B cell (primary cell): ENCODE results near the gene STMN1. TPM values are rescaled to one million over a fixed set of nuclear protein-coding genes. Genes with fewer than 3 reads are reported as not detected.

Experiments
- ATAC-seq: fragments of 200-7000 bp; cut with Tn5 transposase; one replicate; pipeline ENCODE4 v1.10.0; 2021; ENCODE audit warnings: low read depth, mild to moderate bottlenecking, moderate number of reproducible peaks, moderate library complexity
- CTCF ChIA-PET: fragments of 350-600 bp; sonication (Branson Sonifier 250); formaldehyde crosslinking; loops from one replicate; lab custom pipeline; 2021; ENCODE audit warnings: antibody characterized with exemption, inconsistent platforms; lab: Charles Lee
- POLR2A ChIA-PET: fragments of 350-600 bp; sonication (Branson Sonifier 250); formaldehyde crosslinking; loops from one replicate; lab custom pipeline; 2021; ENCODE audit warnings: antibody characterized with exemption; lab: Charles Lee
- DNase-seq: peaks from one replicate; pipeline ENCODE4 v3.0.0; 2013
- H2AFZ ChIP-seq: 2 replicates; pipeline ENCODE4 v1.6.1; 2012; ENCODE audit warnings: mild to moderate bottlenecking, low read depth, low read length; ENCODE audit not compliant: insufficient read depth, poor library complexity, severe bottlenecking
- H3K27ac ChIP-seq, 2 donors: 1 replicate in 1 of 2; 2 replicates in 1 of 2; pipeline ENCODE4 v1.5.1; 2012 to 2013; ENCODE audit warnings: low read length in 2 of 2, mild to moderate bottlenecking in 2 of 2, moderate library complexity in 1 of 2
- H3K27me3 ChIP-seq, 4 experiments: fragments of 200-600 bp in 1 of 4; sonication (generic) in 1 of 4; replicated peaks in 1 of 4; 1 replicate in 2 of 4; 2 replicates in 2 of 4; pipeline versions ENCODE4 v1.6.1 to v1.7.0; 2013 to 2016; ENCODE audit warnings: low read length in 3 of 4, mild to moderate bottlenecking in 2 of 4, mixed read lengths in 1 of 4, moderate library complexity in 1 of 4; ENCODE audit not compliant: insufficient read depth in 4 of 4, control insufficient read depth in 3 of 4; ENCODE audit errors: control extremely low read depth in 1 of 4
- H3K36me3 ChIP-seq, 2 experiments: replicated peaks in 1 of 2; 1 replicate in 1 of 2; 2 replicates in 1 of 2; pipeline versions ENCODE4 v1.6.1 to v1.7.1; 2013; ENCODE audit warnings: low read length in 1 of 2; ENCODE audit not compliant: insufficient read depth in 2 of 2, control insufficient read depth in 1 of 2; ENCODE audit errors: control extremely low read depth in 1 of 2, extremely low read depth in 1 of 2
- H3K4me1 ChIP-seq, 2 donors: fragments of 200-600 bp in 1 of 2; sonication (generic) in 1 of 2; 1 replicate in 1 of 2; 2 replicates in 1 of 2; pipeline versions ENCODE4 v1.5.1 to v1.6.1; 2013 to 2017; ENCODE audit warnings: low read length in 2 of 2; ENCODE audit not compliant: control insufficient read depth in 2 of 2, insufficient read depth in 2 of 2
- H3K4me2 ChIP-seq: replicated peaks from 2 replicates; pipeline ENCODE3; 2012; ENCODE audit warnings: mild to moderate bottlenecking, low read depth, low read length; ENCODE audit not compliant: poor library complexity, severe bottlenecking
- H3K4me3 ChIP-seq, 5 experiments: fragments of 200-600 bp in 1 of 5; sonication (generic) in 1 of 5; 1 replicate in 3 of 5; 2 replicates in 2 of 5; pipeline versions ENCODE4 v1.5.1 to v1.7.0; 2011 to 2016; ENCODE audit warnings: low read length in 4 of 5, mild to moderate bottlenecking in 4 of 5, low read depth in 2 of 5, control low read depth in 1 of 5, moderate library complexity in 1 of 5; ENCODE audit not compliant: insufficient read depth in 1 of 5; ENCODE audit errors: control extremely low read depth in 1 of 5, extremely low read depth in 1 of 5
- H3K79me2 ChIP-seq: fragments of 200-600 bp; sonication (generic); one replicate; pipeline ENCODE4 v1.6.0; 2016; ENCODE audit warnings: low read length; ENCODE audit not compliant: control insufficient read depth, insufficient read depth
- H3K9ac ChIP-seq: fragments of 200-600 bp; sonication (generic); 2 replicates; pipeline ENCODE4 v1.6.1; 2017; ENCODE audit warnings: mild to moderate bottlenecking, low read length, moderate library complexity
- H3K9me3 ChIP-seq, 3 donors: one replicate each; pipeline versions ENCODE4 v1.6.1 to v1.7.1; 2013; ENCODE audit warnings: low read length in 2 of 3; ENCODE audit not compliant: control insufficient read depth in 2 of 3, insufficient read depth in 1 of 3; ENCODE audit errors: control extremely low read depth in 1 of 3
- H4K20me1 ChIP-seq: 2 replicates; pipeline ENCODE4 v1.6.0; 2012; ENCODE audit warnings: mild to moderate bottlenecking, low read length; ENCODE audit not compliant: insufficient read depth, control insufficient read depth, poor library complexity, severe bottlenecking
- H3K27ac Mint-ChIP-seq: one replicate; pipeline ENCODE4 v1.8.0; 2021; ENCODE audit warnings: mixed read lengths
- H3K27me3 Mint-ChIP-seq: one replicate; pipeline ENCODE4 v1.8.0; 2021; ENCODE audit warnings: mixed read lengths
- H3K4me1 Mint-ChIP-seq: one replicate; pipeline ENCODE4 v1.8.0; 2021; ENCODE audit warnings: mixed read lengths
- H3K4me3 Mint-ChIP-seq: one replicate; pipeline ENCODE4 v1.8.0; 2021; ENCODE audit warnings: mixed read lengths
- H3K9me3 Mint-ChIP-seq: one replicate; pipeline ENCODE4 v1.8.0; 2022; ENCODE audit warnings: mixed read lengths; ENCODE audit not compliant: insufficient read depth
- EZH2 ChIP-seq: IDR thresholded peaks from 2 replicates; pipeline ENCODE4 v1.6.1; 2012; ENCODE audit warnings: borderline replicate concordance, low read depth, mild to moderate bottlenecking, moderate library complexity, low read length; ENCODE audit not compliant: insufficient read depth, poor library complexity, severe bottlenecking
- WGBS: methylation state at CpG from one replicate; pipeline ENCODE4 v1.1.5; 2013; ENCODE audit warnings: missing lambda C conversion rate; ENCODE audit not compliant: insufficient coverage; 5-methylcytosine and 5-hydroxymethylcytosine counted together
- intact Hi-C: fragments of 100-400 bp; cut with micrococcal nuclease; formaldehyde crosslinking; loops from one replicate; pipeline ENCODE4 v1.10.0; 2022
- polyA plus RNA-seq: library from polyadenylated mRNA; depleted of rRNA; stranded (reverse); fragments of >200 nt; gene quantifications from 2 replicates; pipeline ENCODE4 v1.2.3, GENCODE V29; 2012
- total RNA-seq, 2 donors: library from RNA; stranded (reverse); fragments of 120-200 nt in 1 of 2; gene quantifications; 1 replicate in 1 of 2; 2 replicates in 1 of 2; pipeline versions ENCODE4 v1.2.3 to v1.2.4, GENCODE V29; 2013 to 2022
- TF ChIP-seq, protein P1 (sequence below): fragments of 200-600 bp; IDR thresholded peaks from one replicate; pipeline ENCODE4 v1.8.0; 2022; ENCODE audit warnings: antibody characterized with exemption, mild to moderate bottlenecking

The STMN1 gene
- total and polyA plus RNA-seq, 2 donors (not counting 1 experiment from before 2014, with no cell fraction given), result 9.9 to 48.0 TPM

DNA sequence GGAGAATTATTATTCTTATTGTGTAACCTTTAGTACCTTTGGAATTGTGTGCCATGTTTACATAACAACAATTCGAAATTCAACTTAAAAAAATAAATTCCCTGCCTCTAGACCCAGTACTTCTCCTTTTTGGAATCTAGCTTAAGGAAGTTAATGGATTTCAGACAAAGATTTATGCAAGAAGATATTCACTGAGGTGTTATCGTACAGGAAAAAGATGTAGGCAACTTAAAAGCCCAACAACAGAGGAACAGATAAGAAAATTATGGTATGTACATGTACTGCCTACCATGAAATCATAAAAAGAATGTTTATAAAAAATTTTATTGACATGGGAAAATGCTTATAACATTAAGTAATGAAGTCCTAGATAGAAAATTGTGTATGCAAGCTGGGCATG is 18.2 kb upstream of the STMN1 start:
- peaks cover 0 to 24% (median 19%) of the 10 kb centered on the region in 4 experiments for H3K27me3 ChIP-seq
- no CpG with 5 or more reads among the region's 2 CpGs for WGBS

DNA sequence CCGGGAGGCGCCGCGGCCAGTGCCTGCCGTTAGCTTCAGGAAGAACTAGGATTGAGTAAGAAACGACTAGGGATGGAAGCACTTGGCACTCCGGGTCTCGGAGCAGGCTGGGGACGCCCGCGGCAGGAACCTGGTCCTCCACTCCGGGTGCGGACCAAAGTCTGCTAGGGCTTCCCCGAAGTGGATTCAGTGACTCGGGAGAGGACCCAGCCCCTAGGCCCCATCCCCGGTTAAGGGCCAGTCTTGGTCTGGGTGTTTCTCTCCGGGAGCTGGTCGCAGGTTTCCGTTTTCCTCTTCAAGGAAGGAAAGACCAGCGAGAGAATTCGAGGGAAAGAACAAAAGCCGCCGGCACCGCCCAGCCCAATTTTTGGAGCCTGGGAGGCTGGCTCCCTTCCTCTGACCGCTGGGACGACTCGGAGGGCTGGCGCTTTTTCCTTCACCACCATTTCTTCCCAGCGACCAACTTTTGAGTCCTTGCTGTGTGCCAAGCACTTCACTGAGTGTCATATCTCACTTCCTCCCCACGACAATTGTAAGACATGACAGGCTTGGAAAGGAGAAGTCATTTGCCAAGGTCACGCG is 16.8 kb upstream of the STMN1 start:
- Mint-ChIP-seq H3K9me3 (no peaks in the 10 kb centered on the region), H3K27ac (no peak overlapping the region), H3K4me3 (peak overlapping the region; percentile 80), H3K4me1 (peaks cover 15% of the 10 kb centered on the region), H3K27me3 (peaks cover 40% of the 10 kb centered on the region)
- peak overlapping the region; percentile 78 for H2AFZ ChIP-seq
- H3K79me2 ChIP-seq, result no peaks in the 10 kb centered on the region
- H3K4me1 ChIP-seq, result peaks cover 15 to 20% of the 10 kb centered on the region in 2 donors
- TF ChIP-seq, protein P1, sequence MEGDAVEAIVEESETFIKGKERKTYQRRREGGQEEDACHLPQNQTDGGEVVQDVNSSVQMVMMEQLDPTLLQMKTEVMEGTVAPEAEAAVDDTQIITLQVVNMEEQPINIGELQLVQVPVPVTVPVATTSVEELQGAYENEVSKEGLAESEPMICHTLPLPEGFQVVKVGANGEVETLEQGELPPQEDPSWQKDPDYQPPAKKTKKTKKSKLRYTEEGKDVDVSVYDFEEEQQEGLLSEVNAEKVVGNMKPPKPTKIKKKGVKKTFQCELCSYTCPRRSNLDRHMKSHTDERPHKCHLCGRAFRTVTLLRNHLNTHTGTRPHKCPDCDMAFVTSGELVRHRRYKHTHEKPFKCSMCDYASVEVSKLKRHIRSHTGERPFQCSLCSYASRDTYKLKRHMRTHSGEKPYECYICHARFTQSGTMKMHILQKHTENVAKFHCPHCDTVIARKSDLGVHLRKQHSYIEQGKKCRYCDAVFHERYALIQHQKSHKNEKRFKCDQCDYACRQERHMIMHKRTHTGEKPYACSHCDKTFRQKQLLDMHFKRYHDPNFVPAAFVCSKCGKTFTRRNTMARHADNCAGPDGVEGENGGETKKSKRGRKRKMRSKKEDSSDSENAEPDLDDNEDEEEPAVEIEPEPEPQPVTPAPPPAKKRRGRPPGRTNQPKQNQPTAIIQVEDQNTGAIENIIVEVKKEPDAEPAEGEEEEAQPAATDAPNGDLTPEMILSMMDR, result no peak
- no peak for TF ChIP-seq EZH2
- H3K27ac ChIP-seq, result no peak overlapping the region
- no peaks in the 10 kb centered on the region for H4K20me1 ChIP-seq
- ChIA-PET CTCF (interaction anchor here (1.0 kb wide), 1 partner anchor 10 kb away, joined by 3 read pairs; no protein-coding TSS in a partner anchor), POLR2A (no interaction called here)
- H3K4me3 ChIP-seq, result peak overlapping the region; percentile 9 to 59 (median 54)
- DNase-seq (peak; percentile 48), ATAC-seq (no peak)
- H3K9me3 ChIP-seq, result peaks cover 0 to 6% (median 0%) of the 10 kb centered on the region in 3 donors
- peak overlapping the region; percentile 70 for H3K9ac ChIP-seq
- H3K36me3 ChIP-seq, result no peaks in the 10 kb centered on the region
- H3K4me2 ChIP-seq, result peak overlapping the region; percentile 95
- intact Hi-C loops, result no loop called here
- 2% methylated on average over 26 of the region's 32 CpGs for WGBS
- H3K27me3 ChIP-seq, result peaks cover 0 to 24% (median 19%) of the 10 kb centered on the region in 4 experiments

More for the DNA sequence above, 18.2 kb upstream of the STMN1 start:
- Mint-ChIP-seq H3K27ac (no peak overlapping the region), H3K9me3 (no peaks in the 10 kb centered on the region), H3K4me3 (no peak overlapping the region), H3K4me1 (peaks cover 15% of the 10 kb centered on the region), H3K27me3 (peaks cover 45% of the 10 kb centered on the region)
- peaks cover 0 to 6% (median 0%) of the 10 kb centered on the region in 3 donors for H3K9me3 ChIP-seq
- H3K4me1 ChIP-seq, result peaks cover 15 to 20% of the 10 kb centered on the region in 2 donors
- H3K9ac ChIP-seq, result no peak overlapping the region
- no peak overlapping the region for H3K4me2 ChIP-seq
- intact Hi-C loops, result no loop called here
- no peak overlapping the region for H2AFZ ChIP-seq
- no peak for ATAC-seq
- H3K4me3 ChIP-seq, result no peak overlapping the region
- no peaks in the 10 kb centered on the region for H3K36me3 ChIP-seq
- CTCF ChIA-PET, result no interaction called here
- H4K20me1 ChIP-seq, result no peaks in the 10 kb centered on the region
- no peaks in the 10 kb centered on the region for H3K79me2 ChIP-seq
- no peak for TF ChIP-seq EZH2
- TF ChIP-seq, protein P1, result no peak
- DNase-seq, result no peak
- H3K27ac ChIP-seq, result no peak overlapping the region
- POLR2A ChIA-PET, result no interaction called here
